DOHH2 (cell line): ENCODE measurements around the gene MANEA.

Experiments used
- H3F3A ChIP-seq: fragments of 200-600 bp; sonication (generic), shearing (Covaris generic); 2 replicates; pipeline ENCODE4 v1.6.0; 2016; ENCODE audit warnings: antibody characterized with exemption, mild to moderate bottlenecking; ENCODE audit not compliant: control insufficient read depth, insufficient read depth
- H3K27ac ChIP-seq: fragments of 200-600 bp; sonication (generic); 2 replicates; pipeline ENCODE4 v1.5.1; 2014; ENCODE audit warnings: low read depth, mild to moderate bottlenecking, low read length, moderate library complexity
- H3K27me3 ChIP-seq: fragments of 200-600 bp; sonication (generic); 2 replicates; pipeline ENCODE4 v1.6.1; 2014; ENCODE audit warnings: mild to moderate bottlenecking, low read length, mixed read lengths; ENCODE audit not compliant: control insufficient read depth
- H3K36me3 ChIP-seq: fragments of 200-600 bp; sonication (generic); 2 replicates; pipeline ENCODE4 v1.6.1; 2014; ENCODE audit warnings: mild to moderate bottlenecking, low read length, moderate library complexity, mixed read lengths; ENCODE audit not compliant: control insufficient read depth
- H3K4me1 ChIP-seq: fragments of 200-600 bp; sonication (generic); 2 replicates; pipeline ENCODE4 v1.6.1; 2014; ENCODE audit warnings: mild to moderate bottlenecking, low read length, mixed read lengths; ENCODE audit not compliant: control insufficient read depth
- H3K4me2 ChIP-seq: fragments of 200-600 bp; sonication (generic); 2 replicates; pipeline ENCODE4 v1.6.0; 2014; ENCODE audit warnings: mild to moderate bottlenecking, low read length, moderate library complexity
- H3K4me3 ChIP-seq: fragments of 200-600 bp; sonication (generic); 2 replicates; pipeline ENCODE4 v1.5.1; 2014; ENCODE audit warnings: mild to moderate bottlenecking, low read length, mixed read lengths
- H3K79me2 ChIP-seq: fragments of 200-600 bp; sonication (generic); 2 replicates; pipeline ENCODE4 v1.6.1; 2014; ENCODE audit warnings: mild to moderate bottlenecking, low read length, mixed read lengths; ENCODE audit not compliant: control insufficient read depth
- H3K9me2 ChIP-seq: fragments of 200-600 bp; sonication (generic); replicated peaks from 2 replicates; pipeline ENCODE4 v1.6.1; 2014; ENCODE audit warnings: mild to moderate bottlenecking, low read length, mixed read lengths; ENCODE audit not compliant: control insufficient read depth
- H3K9me3 ChIP-seq: fragments of 200-600 bp; sonication (generic); 2 replicates; pipeline ENCODE4 v1.6.1; 2014; ENCODE audit warnings: antibody characterized with exemption, low read length, mixed read lengths; ENCODE audit not compliant: control insufficient read depth, insufficient read depth
- H4K20me1 ChIP-seq: fragments of 200-600 bp; sonication (generic); 2 replicates; pipeline ENCODE4 v1.6.0; 2014; ENCODE audit warnings: low read depth, mild to moderate bottlenecking, antibody characterized with exemption, low read length, moderate library complexity; ENCODE audit not compliant: control insufficient read depth, insufficient read depth
- EZH2phosphoT487 ChIP-seq: fragments of 200-600 bp; sonication (generic); IDR thresholded peaks from 2 replicates; pipeline ENCODE4 v1.6.1; 2017; ENCODE audit warnings: borderline replicate concordance, mild to moderate bottlenecking, antibody characterized with exemption, low read length, moderate library complexity, mixed read lengths
- TF ChIP-seq, protein P1 (sequence below): fragments of 200-600 bp; sonication (generic); IDR thresholded peaks from one replicate; pipeline ENCODE4 v1.5.1; 2014; ENCODE audit warnings: antibody characterized with exemption, mild to moderate bottlenecking, low read depth, low read length; ENCODE audit not compliant: poor library complexity, severe bottlenecking

The MANEA gene, protein sequence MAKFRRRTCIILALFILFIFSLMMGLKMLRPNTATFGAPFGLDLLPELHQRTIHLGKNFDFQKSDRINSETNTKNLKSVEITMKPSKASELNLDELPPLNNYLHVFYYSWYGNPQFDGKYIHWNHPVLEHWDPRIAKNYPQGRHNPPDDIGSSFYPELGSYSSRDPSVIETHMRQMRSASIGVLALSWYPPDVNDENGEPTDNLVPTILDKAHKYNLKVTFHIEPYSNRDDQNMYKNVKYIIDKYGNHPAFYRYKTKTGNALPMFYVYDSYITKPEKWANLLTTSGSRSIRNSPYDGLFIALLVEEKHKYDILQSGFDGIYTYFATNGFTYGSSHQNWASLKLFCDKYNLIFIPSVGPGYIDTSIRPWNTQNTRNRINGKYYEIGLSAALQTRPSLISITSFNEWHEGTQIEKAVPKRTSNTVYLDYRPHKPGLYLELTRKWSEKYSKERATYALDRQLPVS

DNA sequence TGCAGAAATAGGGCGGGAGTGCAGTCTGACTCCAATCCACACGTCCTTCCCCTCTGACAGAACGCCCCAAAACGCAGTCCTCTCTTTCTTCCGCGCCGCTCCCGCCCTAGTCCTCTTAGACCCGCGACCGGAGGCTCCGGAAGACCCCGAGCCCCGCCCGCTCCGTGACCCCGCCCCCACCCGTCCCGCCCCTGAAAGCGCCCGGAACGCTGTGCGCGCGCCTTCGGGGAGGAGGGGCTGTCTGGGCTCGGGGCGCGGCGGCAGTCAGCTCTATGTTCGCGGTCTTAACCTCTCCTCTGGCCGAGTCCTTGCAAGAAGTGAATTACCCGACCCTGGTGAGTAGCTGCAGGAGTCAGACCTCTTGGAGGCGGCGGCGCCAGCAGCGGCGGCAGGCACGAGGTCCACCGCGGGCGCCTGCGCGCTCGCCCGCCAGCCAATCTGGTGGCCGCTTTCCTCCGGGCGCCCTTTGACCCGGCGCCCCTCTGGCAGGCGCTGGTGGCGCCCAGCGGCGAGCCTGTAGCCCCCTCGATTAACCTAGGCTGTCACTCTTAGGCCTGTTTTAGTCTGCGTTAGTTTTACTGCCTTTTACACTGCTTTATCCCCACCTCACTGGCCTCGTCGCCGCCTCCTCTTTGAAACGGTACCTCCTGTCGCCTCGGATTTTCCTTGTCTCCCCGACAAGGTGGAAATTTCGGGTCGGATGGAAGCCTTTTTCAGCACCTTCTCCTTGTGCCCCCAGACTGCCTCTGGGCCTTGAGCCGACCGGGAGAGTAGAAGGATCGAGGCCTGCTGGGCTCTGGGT, at the start of gene MANEA:
TSS of gene MANEA (plus strand) at position 232 of the 802 bp plus-strand sequence. CDS start 8,905 bp downstream, outside the sequence.
- no peaks in the 10 kb centered on the region for H3K9me3 ChIP-seq
- H3K36me3 ChIP-seq = peaks cover 17% of the 10 kb centered on the region
- H3K27ac ChIP-seq = peak within 1 kb of the TSS; percentile 93
- peak within 1 kb of the TSS; percentile 84 for H3K4me2 ChIP-seq
- no peaks in the 10 kb centered on the region for H4K20me1 ChIP-seq
- H3F3A ChIP-seq = peaks cover 6% of the 10 kb centered on the region
- H3K4me1 ChIP-seq = peaks cover 28% of the 10 kb centered on the region
- no peaks in the 10 kb centered on the region for H3K27me3 ChIP-seq
- peaks cover 77% of the 10 kb centered on the region for H3K79me2 ChIP-seq
- H3K4me3 ChIP-seq = peak within 1 kb of the TSS; percentile 88
- H3K9me2 ChIP-seq = no peaks in the 10 kb centered on the region
- TF ChIP-seq, protein P1, sequence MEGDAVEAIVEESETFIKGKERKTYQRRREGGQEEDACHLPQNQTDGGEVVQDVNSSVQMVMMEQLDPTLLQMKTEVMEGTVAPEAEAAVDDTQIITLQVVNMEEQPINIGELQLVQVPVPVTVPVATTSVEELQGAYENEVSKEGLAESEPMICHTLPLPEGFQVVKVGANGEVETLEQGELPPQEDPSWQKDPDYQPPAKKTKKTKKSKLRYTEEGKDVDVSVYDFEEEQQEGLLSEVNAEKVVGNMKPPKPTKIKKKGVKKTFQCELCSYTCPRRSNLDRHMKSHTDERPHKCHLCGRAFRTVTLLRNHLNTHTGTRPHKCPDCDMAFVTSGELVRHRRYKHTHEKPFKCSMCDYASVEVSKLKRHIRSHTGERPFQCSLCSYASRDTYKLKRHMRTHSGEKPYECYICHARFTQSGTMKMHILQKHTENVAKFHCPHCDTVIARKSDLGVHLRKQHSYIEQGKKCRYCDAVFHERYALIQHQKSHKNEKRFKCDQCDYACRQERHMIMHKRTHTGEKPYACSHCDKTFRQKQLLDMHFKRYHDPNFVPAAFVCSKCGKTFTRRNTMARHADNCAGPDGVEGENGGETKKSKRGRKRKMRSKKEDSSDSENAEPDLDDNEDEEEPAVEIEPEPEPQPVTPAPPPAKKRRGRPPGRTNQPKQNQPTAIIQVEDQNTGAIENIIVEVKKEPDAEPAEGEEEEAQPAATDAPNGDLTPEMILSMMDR = no peak
- TF ChIP-seq EZH2phosphoT487 = no peak

DNA sequence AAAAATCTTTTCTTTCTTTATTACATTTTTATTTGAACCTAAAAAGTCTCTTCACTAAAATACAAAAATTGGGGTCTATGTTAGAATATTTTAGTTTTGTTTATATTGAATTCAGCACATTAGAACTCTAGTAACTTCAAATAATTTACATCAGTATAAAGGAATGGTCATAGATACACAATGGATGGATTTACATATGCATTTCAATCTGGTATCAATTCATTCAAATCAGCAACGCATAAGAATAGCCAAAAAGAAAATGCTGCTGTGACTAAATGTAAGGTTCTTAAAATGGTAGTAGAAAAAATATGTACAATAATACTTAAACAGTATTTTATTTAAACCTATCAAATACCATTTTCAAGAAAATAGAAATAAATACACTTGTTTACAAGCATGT, 47.6 kb upstream of the MANEA start:
- Histone ChIP-seq H3K4me1 (no peaks in the 10 kb centered on the region), H3K27me3 (no peaks in the 10 kb centered on the region), H3K9me3 (no peaks in the 10 kb centered on the region), H3F3A (no peaks in the 10 kb centered on the region), H3K4me2 (no peak overlapping the region), H3K79me2 (no peaks in the 10 kb centered on the region), H3K4me3 (no peak overlapping the region), H3K27ac (no peak overlapping the region), H3K9me2 (no peaks in the 10 kb centered on the region), H4K20me1 (no peaks in the 10 kb centered on the region), H3K36me3 (no peaks in the 10 kb centered on the region)
- TF ChIP-seq, protein P1 = no peak

DNA sequence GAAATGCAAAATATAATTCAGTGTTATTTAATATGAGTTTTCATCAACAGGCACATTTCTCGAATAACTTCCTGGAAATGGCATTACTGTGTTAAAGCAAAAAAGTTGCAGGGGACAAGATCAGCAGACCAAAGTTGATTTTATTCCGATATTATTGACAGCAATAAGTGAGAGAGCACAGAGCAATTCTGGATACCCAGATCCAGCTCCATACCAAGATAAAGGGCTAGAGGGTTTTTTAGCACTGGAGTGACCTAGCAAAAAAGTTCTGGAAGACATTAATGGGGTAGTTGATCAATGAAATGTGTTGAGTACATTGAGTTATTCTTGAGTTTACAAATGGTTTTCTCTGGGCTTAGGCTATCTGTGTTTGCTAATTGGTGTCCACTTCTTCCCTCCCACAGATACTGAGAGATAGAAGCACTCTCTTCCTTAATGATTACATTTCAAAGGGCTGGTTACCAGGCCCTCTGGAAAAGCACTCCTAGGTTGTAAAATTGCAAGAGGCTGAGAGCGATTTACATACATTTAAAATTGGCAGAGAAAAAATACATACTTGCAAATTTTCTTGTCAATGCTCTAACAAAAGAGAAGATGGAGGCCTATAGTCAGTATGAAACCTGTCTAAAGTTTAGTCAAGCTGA, 47.0 kb upstream of the MANEA start:
- H3K36me3 ChIP-seq = no peaks in the 10 kb centered on the region
- no peak overlapping the region for H3K27ac ChIP-seq
- H3K4me2 ChIP-seq = no peak overlapping the region
- no peaks in the 10 kb centered on the region for H3K9me3 ChIP-seq
- H3K4me1 ChIP-seq = no peaks in the 10 kb centered on the region
- no peaks in the 10 kb centered on the region for H3F3A ChIP-seq
- H3K9me2 ChIP-seq = no peaks in the 10 kb centered on the region
- no peaks in the 10 kb centered on the region for H3K79me2 ChIP-seq
- H4K20me1 ChIP-seq = no peaks in the 10 kb centered on the region
- H3K27me3 ChIP-seq = no peaks in the 10 kb centered on the region
- TF ChIP-seq, protein P1 = no peak
- no peak overlapping the region for H3K4me3 ChIP-seq
